Liver (tissue), 3 donors: ENCODE measurements around the gene RNH1.

ENCODE experiments used
- ATF3 ChIP-seq: IDR thresholded peaks from 2 replicates; pipeline ENCODE4 v1.6.1; 2016; ENCODE audit warnings: antibody characterized with exemption
- CTCF ChIP-seq: fragments of 150-350 bp; IDR thresholded peaks from 2 replicates; pipeline ENCODE4 v1.5.1; 2017; ENCODE audit warnings: improper control_type of control experiment, low read depth, low read length; ENCODE audit not compliant: missing input control
- FOXA1 ChIP-seq: IDR thresholded peaks from 2 replicates; pipeline ENCODE4 v1.6.1; 2016; ENCODE audit warnings: antibody characterized with exemption
- HNF4G ChIP-seq: IDR thresholded peaks from 2 replicates; pipeline ENCODE4 v1.6.1; 2016; ENCODE audit warnings: antibody characterized with exemption
- JUND ChIP-seq, 2 donors: IDR thresholded peaks; 2 replicates each; pipeline ENCODE4 v1.6.1; 2016; ENCODE audit warnings: antibody characterized with exemption in 2 of 2
- MAX ChIP-seq: IDR thresholded peaks from 2 replicates; pipeline ENCODE4 v1.6.1; 2016; ENCODE audit warnings: antibody characterized with exemption
- NR2F2 ChIP-seq: IDR thresholded peaks from 2 replicates; pipeline ENCODE4 v1.6.1; 2016; ENCODE audit warnings: antibody characterized with exemption
- RAD21 ChIP-seq, 2 donors: IDR thresholded peaks; 2 replicates each; pipeline ENCODE4 v1.6.1; 2016; ENCODE audit warnings: antibody characterized with exemption in 2 of 2, mild to moderate bottlenecking in 2 of 2
- REST ChIP-seq: IDR thresholded peaks from 2 replicates; pipeline ENCODE4 v1.6.1; 2016; ENCODE audit warnings: antibody characterized with exemption, mild to moderate bottlenecking
- TAF1 ChIP-seq: conservative IDR thresholded peaks from 2 replicates; pipeline ENCODE4 v1.6.1; 2016; ENCODE audit warnings: antibody characterized with exemption, mild to moderate bottlenecking
- YY1 ChIP-seq: IDR thresholded peaks from 2 replicates; pipeline ENCODE4 v1.6.1; 2016; ENCODE audit warnings: antibody characterized with exemption, mild to moderate bottlenecking
- ZBTB33 ChIP-seq: IDR thresholded peaks from 2 replicates; pipeline ENCODE4 v1.6.1; 2016; ENCODE audit warnings: antibody characterized with exemption
- donor health status: healthy.
- donor health status: healthy.

GRCh38 chr11:554428-555226 is 47.6 kb upstream of the RNH1 start:
- TF ChIP-seq CTCF (peak; percentile 52), REST (no peak), ATF3 (no peak), HNF4G (no peak), NR2F2 (no peak), YY1 (no peak), JUND (IDR thresholded peaks at IDR 0.05) (no peak), RAD21 (IDR thresholded peaks at IDR 0.05) (peak in 1 of 2 donors; percentile 73), ZBTB33 (no peak), MAX (no peak), FOXA1 (no peak), TAF1 (no peak)
